HepG2 (cell line): ENCODE results near the gene GH2. TPM values are rescaled to one million over a fixed set of nuclear protein-coding genes. Genes with fewer than 3 reads are reported as not detected.

Source experiments
- AFF4 ChIP-seq: sonication (generic); formaldehyde crosslinking; IDR thresholded peaks from 2 replicates; pipeline ENCODE4 v1.4.0; 2020; ENCODE audit warnings: missing genetic modification reagents
- AHDC1 ChIP-seq: sonication (generic); formaldehyde crosslinking; IDR thresholded peaks from 2 replicates; pipeline ENCODE4 v1.5.1; 2020; ENCODE audit warnings: mild to moderate bottlenecking, missing genetic modification reagents, borderline replicate concordance
- ATM ChIP-seq: fragments of 450-650 bp; IDR thresholded peaks from 2 replicates; pipeline ENCODE4 v1.7.1; 2017; ENCODE audit warnings: mild to moderate bottlenecking, borderline replicate concordance
- CBX2 ChIP-seq, 2 experiments: fragments of 200-600 bp in 1 of 2; sonication (generic); formaldehyde crosslinking in 1 of 2; IDR thresholded peaks; 2 replicates each; pipeline versions ENCODE4 v1.7.0 to v1.8.1; 2018 to 2022; ENCODE audit warnings: low read depth in 2 of 2, low read length in 1 of 2, mild to moderate bottlenecking in 1 of 2, missing genetic modification reagents in 1 of 2
- FLYWCH1 ChIP-seq: sonication (generic); formaldehyde crosslinking; IDR thresholded peaks from 2 replicates; pipeline ENCODE4 v1.8.1; 2023; ENCODE audit warnings: mild to moderate bottlenecking, missing genetic modification reagents
- HNRNPLL ChIP-seq: fragments of 200-400 bp; formaldehyde crosslinking; IDR thresholded peaks from 2 replicates; pipeline ENCODE4 v1.6.1; 2017; ENCODE audit warnings: mild to moderate bottlenecking, low read depth, low read length; ENCODE audit not compliant: poor library complexity, severe bottlenecking
- MIER3 ChIP-seq: IDR thresholded peaks from 2 replicates; pipeline ENCODE4 v1.6.1; 2016; ENCODE audit warnings: missing compliant biosample characterization, borderline replicate concordance
- NR3C1 ChIP-seq: sonication (generic); formaldehyde crosslinking; IDR thresholded peaks from 2 replicates; pipeline ENCODE4 v1.4.0; 2020; ENCODE audit warnings: missing genetic modification reagents
- PRDM15 ChIP-seq: sonication (generic); formaldehyde crosslinking; IDR thresholded peaks from 2 replicates; pipeline ENCODE4 v1.4.0; 2020; ENCODE audit warnings: missing genetic modification reagents
- RXRA ChIP-seq: sonication (generic); formaldehyde crosslinking; IDR thresholded peaks from 2 replicates; pipeline ENCODE4 v1.5.1; 2020; ENCODE audit warnings: missing genetic modification reagents
- TFDP1 ChIP-seq: IDR thresholded peaks from 2 replicates; pipeline ENCODE4 v1.6.1; 2016; ENCODE audit warnings: missing compliant biosample characterization, missing genetic modification reagents, borderline replicate concordance
- ZKSCAN1 ChIP-seq: fragments of 150-350 bp; IDR thresholded peaks from 2 replicates; pipeline ENCODE4 v1.6.1; 2014; ENCODE audit warnings: low read length
- ZNF33B ChIP-seq: sonication (generic); formaldehyde crosslinking; IDR thresholded peaks from 2 replicates; pipeline ENCODE4 v1.5.1; 2020; ENCODE audit warnings: mild to moderate bottlenecking, missing genetic modification reagents
- polyA plus RNA-seq, 8 experiments: library from polyadenylated mRNA; depleted of rRNA in 3 of 8; stranded (reverse) in 7 of 8; unstranded in 1 of 8; fragments of >200 nt; fragmentation: Illumina TruSeq in 4 of 8; extraction: Trizol in 4 of 8; gene quantifications; 2 replicates each; pipeline versions ENCODE4 v1.2.1 to v1.2.3, GENCODE V29; 2011 to 2016; ENCODE audit warnings: low read depth in 4 of 8, missing spikeins in 1 of 8, mixed read lengths in 1 of 8; ENCODE audit not compliant: insufficient read depth in 1 of 8
- total RNA-seq, 5 experiments: library from RNA; depleted of rRNA; stranded (reverse); fragments of >200 nt; fragmentation: Illumina TruSeq; extraction: Trizol; gene quantifications; 2 replicates each; pipeline ENCODE4 v1.2.3, GENCODE V29; 2016; ENCODE audit warnings: low read depth in 1 of 5

The GH2 gene
- total and polyA plus RNA-seq, 2 of the 13 experiments (the other 11 are each of a cell fraction or from before 2014, with no cell fraction given) = not detected

- TF ChIP-seq FLYWCH1 = 0 out of 2 replicates have a peak, but pooled peaks have one; percentile 47
- TF ChIP-seq AFF4 = peak; percentile 88
- peak; percentile 77; the same call in 1 of the 2 replicates for TF ChIP-seq TFDP1 (CRISPR knock-in tag)
- no peak for TF ChIP-seq CBX2 (IDR thresholded peaks at IDR 0.05; ENCODE audit: low read depth, low read length)
- TF ChIP-seq CBX2 (CRISPR knock-in tag; IDR thresholded peaks at IDR 0.05; ENCODE audit: low read depth) = no peak
- TF ChIP-seq MIER3 (CRISPR knock-in tag) = peak; percentile 86; the same call in 1 of the 2 replicates
- no peak for TF ChIP-seq ATM
- TF ChIP-seq ZNF33B (CRISPR knock-in tag) = no peak; the same call in 1 of the 2 replicates
- peak; percentile 87 for TF ChIP-seq HNRNPLL
- TF ChIP-seq PRDM15 (CRISPR knock-in tag) = peak; percentile 99
- TF ChIP-seq ZKSCAN1 = peak; percentile 73
- peak; percentile 98 for TF ChIP-seq RXRA (CRISPR knock-in tag)
- TF ChIP-seq NR3C1 (CRISPR knock-in tag) = 0 out of 2 replicates have a peak, but pooled peaks have one; percentile 56
- peak; percentile 58; the same call in 1 of the 2 replicates for TF ChIP-seq AHDC1 (CRISPR knock-in tag)
These were observed 39.0 kb downstream of the GH2 start, which contains the start of gene SMARCD2 (continued) for GRCh38 chr17:63842540-63843386.
